Measurements from ENCODE around the gene ZNF605.

DNA sequence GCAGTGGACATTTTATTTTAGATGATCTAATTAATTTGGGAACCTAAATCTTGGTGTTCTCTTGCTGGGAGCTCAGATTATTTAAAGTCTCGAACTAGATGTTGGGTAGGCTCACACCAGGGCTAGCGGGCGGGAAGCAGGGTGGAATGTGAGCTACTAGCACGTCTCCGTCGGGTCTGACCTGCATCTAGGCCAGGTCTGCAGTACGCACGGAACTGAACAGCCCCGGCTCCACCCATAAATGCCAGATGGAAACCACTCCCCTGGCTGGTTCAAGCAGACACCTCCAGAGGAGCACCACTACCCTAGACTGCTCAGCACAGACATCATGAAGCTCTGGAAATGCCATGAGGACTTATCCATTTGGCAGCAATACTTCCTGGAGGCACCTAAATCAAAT is 10.3 kb downstream of the ZNF605 start:
- TF ChIP-seq CTCF (IDR thresholded peaks at IDR 0.05), result no peak
- TF ChIP-seq EP300 (IDR thresholded peaks at IDR 0.05), result no peak
- TF ChIP-seq POLR2A (IDR thresholded peaks at IDR 0.05), result no peak

Measured in ovary (tissue), 3 donors.